OCI-LY1 (cell line): ENCODE results near the gene RAB7A.

Experiments
- EZH2 ChIP-seq: fragments of 200-600 bp; sonication (generic), shearing (Covaris generic); IDR thresholded peaks from 2 replicates; pipeline ENCODE4 v1.8.0; 2017; ENCODE audit warnings: borderline replicate concordance, mixed run types, mild to moderate bottlenecking, antibody characterized with exemption, low read length, moderate library complexity, mixed read lengths
- TF ChIP-seq, protein P1 (sequence below): fragments of 200-600 bp; sonication (generic), shearing (Covaris generic); IDR thresholded peaks from 2 replicates; pipeline ENCODE4 v1.5.1; 2017; ENCODE audit warnings: mild to moderate bottlenecking, antibody characterized with exemption, low read length, moderate library complexity, mixed read lengths

DNA sequence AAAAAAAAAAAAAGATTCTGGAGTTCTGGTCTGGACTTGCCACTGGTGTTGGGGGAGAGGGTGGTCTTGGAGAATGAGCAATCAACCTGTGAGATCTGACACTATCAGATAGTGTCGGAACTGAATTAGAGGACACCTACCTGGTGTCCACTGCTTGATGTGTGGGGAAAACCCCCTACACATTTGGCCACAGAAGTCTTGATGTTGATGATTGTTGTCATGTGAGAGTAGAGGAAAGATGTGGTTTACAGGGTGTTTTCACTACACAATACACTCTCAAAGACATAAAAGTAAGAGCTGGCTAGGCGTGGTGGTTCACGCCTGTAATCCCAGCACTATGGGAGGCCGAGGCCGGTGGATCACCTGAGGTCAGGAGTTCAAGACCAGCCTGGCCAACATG lies 36.9 kb upstream of the RAB7A start:
- TF ChIP-seq, protein P1, sequence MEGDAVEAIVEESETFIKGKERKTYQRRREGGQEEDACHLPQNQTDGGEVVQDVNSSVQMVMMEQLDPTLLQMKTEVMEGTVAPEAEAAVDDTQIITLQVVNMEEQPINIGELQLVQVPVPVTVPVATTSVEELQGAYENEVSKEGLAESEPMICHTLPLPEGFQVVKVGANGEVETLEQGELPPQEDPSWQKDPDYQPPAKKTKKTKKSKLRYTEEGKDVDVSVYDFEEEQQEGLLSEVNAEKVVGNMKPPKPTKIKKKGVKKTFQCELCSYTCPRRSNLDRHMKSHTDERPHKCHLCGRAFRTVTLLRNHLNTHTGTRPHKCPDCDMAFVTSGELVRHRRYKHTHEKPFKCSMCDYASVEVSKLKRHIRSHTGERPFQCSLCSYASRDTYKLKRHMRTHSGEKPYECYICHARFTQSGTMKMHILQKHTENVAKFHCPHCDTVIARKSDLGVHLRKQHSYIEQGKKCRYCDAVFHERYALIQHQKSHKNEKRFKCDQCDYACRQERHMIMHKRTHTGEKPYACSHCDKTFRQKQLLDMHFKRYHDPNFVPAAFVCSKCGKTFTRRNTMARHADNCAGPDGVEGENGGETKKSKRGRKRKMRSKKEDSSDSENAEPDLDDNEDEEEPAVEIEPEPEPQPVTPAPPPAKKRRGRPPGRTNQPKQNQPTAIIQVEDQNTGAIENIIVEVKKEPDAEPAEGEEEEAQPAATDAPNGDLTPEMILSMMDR, result no peak
- no peak for TF ChIP-seq EZH2
